HG03520 (cell line): ENCODE data around the gene ATP11A.
A peak's percentile ranks its signal among the peaks of the same experiment; 100 is the strongest.

ENCODE experiments used
- ATAC-seq: cut with Tn5 transposase; IDR thresholded peaks from one replicate; pipeline ENCODE4 v1.9.1; 2021; ENCODE audit warnings: mild to moderate bottlenecking, moderate library complexity; ENCODE audit not compliant: unreplicated experiment

ATP11A gene

DNA sequence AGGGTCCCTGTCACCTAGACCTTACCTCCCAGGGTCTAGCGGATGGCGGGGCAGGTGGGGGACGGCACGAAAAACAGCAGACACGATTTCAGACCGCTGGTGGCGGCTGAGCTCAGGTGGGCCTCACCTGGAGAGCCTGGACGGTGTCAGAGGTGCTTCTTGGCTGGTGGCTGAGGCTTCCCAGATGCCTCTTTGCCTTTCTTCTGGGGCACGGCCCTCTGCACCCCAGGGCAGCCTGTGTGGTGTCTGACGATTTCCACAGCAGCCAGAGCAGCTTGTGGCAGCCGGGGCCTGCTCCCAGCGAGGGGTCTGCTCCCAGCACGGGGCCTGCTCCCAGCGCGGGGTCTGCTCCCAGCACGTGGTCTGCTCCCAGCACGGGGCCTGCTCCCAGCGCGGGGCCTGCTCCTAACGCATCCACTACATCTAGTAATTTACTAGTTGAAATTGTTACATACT is 66.7 kb downstream of the ATP11A start:
- ATAC-seq, result no peak

GRCh38 chr13:112756967-112757758 is 67.3 kb downstream of the ATP11A start:
- no peak for ATAC-seq

DNA sequence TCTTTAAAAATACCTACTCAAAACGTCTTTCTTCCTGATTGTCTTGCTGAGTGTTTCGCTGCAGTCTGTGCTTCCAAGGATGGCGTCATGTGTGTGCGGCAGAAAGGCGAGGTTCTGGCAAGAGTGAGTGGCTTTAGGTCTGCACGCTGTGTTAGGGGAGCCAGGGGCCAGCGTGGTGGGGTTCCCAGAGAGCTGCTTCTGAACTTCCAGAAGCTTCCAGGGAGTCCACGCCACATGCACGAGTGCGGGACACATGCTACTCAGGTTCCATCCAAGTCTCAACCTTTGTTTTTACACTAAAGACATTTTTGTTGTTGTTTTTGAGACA is 67.9 kb downstream of the ATP11A start:
- no peak for ATAC-seq

- no peak for ATAC-seq
Measured at GRCh38 chr13:112759053-112759452, 69.2 kb downstream of the ATP11A start.

GRCh38 chr13:112759827-112760226 is 70.0 kb downstream of the ATP11A start:
- ATAC-seq, result no peak

GRCh38 chr13:112760435-112760834 is 70.6 kb downstream of the ATP11A start:
- no peak for ATAC-seq

DNA sequence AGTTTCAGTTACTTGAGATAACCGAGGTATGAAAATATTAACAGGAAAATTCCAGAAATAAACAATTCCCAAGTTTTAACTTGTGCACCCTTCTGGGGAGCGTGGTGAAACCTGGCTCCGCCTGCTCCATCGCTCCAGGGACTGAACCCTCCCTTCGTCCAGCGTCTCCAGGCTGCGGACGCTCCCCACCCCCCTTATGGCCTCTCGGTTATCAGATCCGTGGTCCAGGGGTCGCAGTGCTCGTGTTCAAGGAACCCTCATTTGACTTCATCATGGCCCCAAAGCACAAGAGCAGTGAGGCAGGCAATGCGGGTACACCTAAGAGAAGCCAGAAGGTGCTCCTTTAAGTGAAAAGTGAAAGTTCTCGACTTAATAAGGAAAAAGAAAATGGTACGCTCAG is 71.1 kb downstream of the ATP11A start:
- ATAC-seq, result no peak

DNA sequence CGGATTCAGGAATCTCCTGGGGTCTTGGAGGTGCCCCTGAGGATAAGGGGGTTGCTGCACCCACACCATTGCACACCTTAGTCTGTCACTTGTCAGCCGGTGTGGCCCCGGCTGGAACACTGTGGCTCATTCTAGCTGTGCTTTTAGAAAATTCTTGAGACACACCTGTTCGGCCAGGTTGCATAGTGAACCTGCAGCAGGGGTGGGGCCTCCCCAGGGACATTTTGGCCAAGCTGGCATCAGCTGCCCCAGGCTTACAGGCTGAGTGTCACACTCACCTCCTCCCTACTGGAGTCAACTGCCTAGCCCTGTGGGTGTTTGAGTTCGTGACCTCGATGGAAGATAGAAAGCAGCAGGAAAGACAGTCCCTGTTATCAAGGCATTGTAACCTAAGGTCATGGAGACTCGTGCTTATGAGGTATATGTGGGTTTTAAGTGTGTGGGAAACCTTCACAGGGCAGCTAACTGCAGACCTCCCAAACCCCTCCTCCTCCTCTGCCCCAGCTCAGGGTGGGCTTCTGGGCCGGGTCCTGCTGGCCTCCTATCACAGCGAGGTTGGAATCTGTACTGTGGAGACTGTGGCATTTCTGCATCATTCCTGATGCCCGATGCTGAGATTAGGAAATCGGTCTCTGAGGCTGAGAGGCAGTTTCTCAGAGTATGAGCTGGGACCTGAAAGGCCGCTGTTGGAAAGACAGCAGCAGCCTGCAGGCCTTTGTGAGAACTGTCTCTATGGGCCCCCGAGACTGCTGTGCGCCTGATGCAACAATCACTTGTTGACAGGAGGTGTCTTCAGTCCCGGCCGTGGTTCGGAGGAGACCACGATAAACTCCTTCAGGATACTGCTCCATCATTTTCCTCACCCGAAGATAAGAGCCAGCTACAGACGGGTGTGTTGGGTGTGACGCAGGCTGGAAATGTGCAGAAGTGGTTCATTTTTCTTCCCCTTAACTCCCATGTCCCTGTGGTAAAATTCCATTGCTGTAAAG is 72.2 kb downstream of the ATP11A start:
- no peak for ATAC-seq

GRCh38 chr13:112762690-112763080 is 72.8 kb downstream of the ATP11A start:
- ATAC-seq, result no peak

DNA sequence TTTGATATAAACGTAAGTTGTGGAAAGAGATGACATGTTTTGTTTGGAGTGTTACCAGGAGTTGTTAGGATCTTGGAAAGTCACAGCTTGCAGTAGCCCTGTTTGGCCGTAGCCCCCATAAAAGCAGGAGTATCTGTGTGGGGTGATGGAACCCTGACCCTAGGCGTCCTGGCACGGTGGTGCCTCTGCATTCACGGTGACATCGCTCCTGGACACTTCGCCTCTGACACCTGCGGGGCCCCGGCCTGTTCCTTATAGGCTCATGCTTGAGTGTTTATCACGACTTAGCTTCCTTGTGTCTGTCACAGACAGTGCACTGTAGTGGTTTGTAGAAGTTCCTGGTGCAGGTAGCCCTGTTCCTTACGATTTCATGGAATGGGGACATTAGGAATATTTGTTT is 74.2 kb downstream of the ATP11A start:
- no peak for ATAC-seq

- no peak for ATAC-seq
Measured at GRCh38 chr13:112764864-112765561, 75.2 kb downstream of the ATP11A start.

DNA sequence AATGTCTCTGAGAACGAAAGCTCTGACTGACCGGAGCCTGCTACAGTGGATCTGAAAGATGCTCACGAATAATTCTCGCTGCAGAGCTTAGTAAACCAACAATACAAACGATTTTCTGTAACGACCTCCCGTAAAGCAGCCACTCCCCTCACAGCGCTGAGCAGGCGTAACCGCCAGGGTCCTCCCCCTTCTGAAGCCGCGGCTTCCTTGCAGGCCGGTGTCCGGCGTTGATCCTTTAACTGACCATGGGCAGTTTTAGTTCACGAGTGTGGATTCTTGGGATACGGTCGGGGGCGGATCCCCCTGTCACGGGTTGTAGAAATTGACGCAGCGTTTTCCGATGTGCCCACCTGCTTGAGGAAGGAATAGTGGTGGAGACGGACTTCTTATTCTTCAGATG is 75.9 kb downstream of the ATP11A start:
- ATAC-seq, result no peak

GRCh38 chr13:112766336-112766735 is 76.5 kb downstream of the ATP11A start:
- ATAC-seq, result no peak

- ATAC-seq, result peak; percentile 82
Measured at GRCh38 chr13:112767506-112768471, 78.0 kb downstream of the ATP11A start.

DNA sequence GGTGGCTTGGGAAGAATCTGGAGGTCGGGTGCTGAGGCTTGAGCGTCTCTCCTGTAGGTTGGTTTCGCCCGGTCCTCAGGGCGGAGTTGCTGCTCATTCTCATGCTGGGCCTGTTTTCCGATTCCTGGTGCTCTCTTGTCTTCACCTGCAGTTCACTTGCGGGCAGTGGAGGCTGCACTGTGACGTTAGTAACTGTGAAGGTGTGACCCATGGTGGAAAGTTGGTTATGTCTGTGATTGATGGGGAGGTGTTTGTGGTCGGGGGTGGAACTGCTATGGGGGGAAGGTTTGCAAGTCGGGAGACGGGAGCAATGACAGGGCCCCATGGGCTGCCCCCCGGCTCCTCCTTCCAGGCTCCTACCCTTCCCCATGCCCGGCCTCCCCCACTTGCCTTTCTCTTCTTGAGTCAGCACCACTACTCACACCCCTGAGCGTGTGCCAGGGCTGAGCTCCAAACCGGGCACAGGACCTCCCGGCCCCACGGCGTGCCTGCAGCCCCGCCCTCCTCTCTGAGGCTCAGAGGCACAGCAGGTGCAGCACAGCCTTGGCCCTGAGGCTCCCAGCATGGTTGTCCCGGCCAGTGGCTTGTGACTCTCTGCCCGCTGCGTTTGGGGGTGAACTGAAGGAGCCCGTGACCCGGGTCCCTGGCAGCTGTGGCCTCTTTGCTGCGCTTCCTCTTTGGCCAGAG is 79.1 kb downstream of the ATP11A start:
- ATAC-seq, result no peak

DNA sequence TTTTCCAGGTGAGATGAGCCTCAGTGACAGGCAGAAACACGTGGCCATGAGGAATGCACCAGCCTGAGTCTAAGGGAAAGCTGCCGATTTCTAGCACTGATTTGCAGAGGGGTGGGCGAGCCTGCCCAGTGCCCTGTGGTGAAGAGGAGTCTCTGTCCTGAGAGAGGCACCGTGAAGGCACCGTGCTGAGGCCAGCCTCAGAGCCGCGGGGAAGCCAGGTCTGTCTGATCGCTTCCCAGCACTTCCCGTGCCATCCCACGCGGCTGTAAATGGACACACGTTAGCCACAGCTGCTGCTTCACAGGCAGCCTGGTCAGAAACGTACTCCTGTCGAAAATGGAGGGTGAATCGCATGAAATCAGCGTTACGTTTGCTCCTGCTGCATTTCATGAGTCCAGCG is 79.8 kb downstream of the ATP11A start:
- ATAC-seq, result no peak

- ATAC-seq, result no peak
Measured at GRCh38 chr13:112770504-112770903, 80.7 kb downstream of the ATP11A start.

DNA sequence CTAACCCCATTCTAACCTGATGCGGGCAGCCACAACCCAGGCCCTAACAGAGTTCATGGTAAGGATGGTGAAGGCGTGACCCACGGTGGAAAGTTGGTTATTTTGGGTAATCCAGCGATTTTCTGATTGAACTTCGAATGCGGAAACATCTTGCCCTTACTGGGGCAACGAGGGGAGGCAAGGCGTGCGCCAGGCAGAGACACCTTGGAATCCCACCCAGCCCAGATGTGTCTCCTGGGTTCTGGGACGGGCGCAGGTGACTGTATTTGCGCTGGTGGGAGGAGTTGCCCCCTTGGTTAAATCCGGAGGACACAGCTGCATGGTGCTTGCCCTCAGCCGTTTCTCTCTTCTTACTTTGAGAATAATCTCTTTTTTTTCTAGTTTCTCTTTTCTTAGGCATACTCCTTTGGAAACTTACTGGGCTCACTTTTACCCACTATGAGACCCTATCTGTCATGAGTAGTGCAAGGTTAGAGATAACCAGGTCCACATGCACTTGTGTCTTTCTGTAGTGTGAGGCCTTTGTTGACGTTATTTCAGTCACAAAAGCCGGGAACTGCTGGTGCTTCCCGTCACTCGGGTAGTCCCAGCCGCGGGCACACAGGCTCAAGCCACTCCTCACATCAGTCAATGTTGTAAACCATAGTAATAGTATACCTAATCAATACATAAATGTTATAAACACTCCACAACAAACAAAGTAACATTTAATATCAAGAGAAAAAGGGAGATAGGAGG is 81.5 kb downstream of the ATP11A start:
- ATAC-seq, result no peak
